ENCODE measurements around the gene TP53AIP1.

TP53AIP1 gene

GRCh38 chr11:128903248-128904061 is 39.2 kb downstream of the TP53AIP1 start:
- no peak overlapping the region for H3K4me3 ChIP-seq (ENCODE audit: low read depth, low read length)
- no peak for TF ChIP-seq CTCF (IDR thresholded peaks at IDR 0.05; ENCODE audit: borderline replicate concordance, insufficient read depth, low read depth, low read length)

GRCh38 chr11:128902515-128903066 is 40.1 kb downstream of the TP53AIP1 start:
- TF ChIP-seq CTCF (IDR thresholded peaks at IDR 0.05; ENCODE audit: borderline replicate concordance, insufficient read depth, low read depth, low read length), result no peak
- H3K4me3 ChIP-seq (ENCODE audit: low read depth, low read length), result no peak overlapping the region

GRCh38 chr11:128901653-128902514 is 40.8 kb downstream of the TP53AIP1 start:
- no peak overlapping the region for H3K4me3 ChIP-seq (ENCODE audit: low read depth, low read length)
- no peak for TF ChIP-seq CTCF (IDR thresholded peaks at IDR 0.05; ENCODE audit: borderline replicate concordance, insufficient read depth, low read depth, low read length)

GRCh38 chr11:128900468-128900867 is 42.2 kb downstream of the TP53AIP1 start:
- no peak overlapping the region for H3K4me3 ChIP-seq (ENCODE audit: low read depth, low read length)
- no peak for TF ChIP-seq CTCF (IDR thresholded peaks at IDR 0.05; ENCODE audit: borderline replicate concordance, insufficient read depth, low read depth, low read length)

GRCh38 chr11:128898580-128899344 is 43.9 kb downstream of the TP53AIP1 start:
- H3K4me3 ChIP-seq (ENCODE audit: low read depth, low read length), result no peak overlapping the region
- no peak for TF ChIP-seq CTCF (IDR thresholded peaks at IDR 0.05; ENCODE audit: borderline replicate concordance, insufficient read depth, low read depth, low read length)

GRCh38 chr11:128897826-128898225 is 44.8 kb downstream of the TP53AIP1 start:
- no peak overlapping the region for H3K4me3 ChIP-seq (ENCODE audit: low read depth, low read length)
- TF ChIP-seq CTCF (IDR thresholded peaks at IDR 0.05; ENCODE audit: borderline replicate concordance, insufficient read depth, low read depth, low read length), result no peak
